CD14-positive monocyte (primary cell): ENCODE results near the gene CHAD. TPM values are rescaled to one million over a fixed set of nuclear protein-coding genes. Genes with fewer than 3 reads are reported as not detected.

Source experiments
- DNase-seq, 3 donors: peaks; one replicate each; pipeline ENCODE4 v3.0.0-alpha.2; 2011 to 2022
- H2AFZ ChIP-seq: 2 replicates; pipeline ENCODE4 v1.6.0; 2012; ENCODE audit warnings: mild to moderate bottlenecking, low read depth, low read length, inconsistent platforms; ENCODE audit not compliant: insufficient read depth, poor library complexity, severe bottlenecking
- H3K27ac ChIP-seq, 2 donors: 1 replicate in 1 of 2; 2 replicates in 1 of 2; pipeline ENCODE4 v1.5.1; 2012 to 2013; ENCODE audit warnings: low read length in 2 of 2, control low read depth in 1 of 2, inconsistent platforms in 1 of 2, low read depth in 1 of 2, mild to moderate bottlenecking in 1 of 2
- H3K27me3 ChIP-seq, 2 donors: one replicate each; pipeline versions ENCODE4 v1.6.0 to v1.6.1; 2011 to 2013; ENCODE audit warnings: low read length in 2 of 2; ENCODE audit not compliant: control insufficient read depth in 2 of 2, insufficient read depth in 2 of 2
- H3K36me3 ChIP-seq, 2 donors: replicated peaks in 1 of 2; 1 replicate in 1 of 2; 2 replicates in 1 of 2; pipeline versions ENCODE4 v1.5.1 to v1.6.1; 2012 to 2013; ENCODE audit warnings: low read length in 2 of 2, control low read depth in 1 of 2, inconsistent platforms in 1 of 2, mild to moderate bottlenecking in 1 of 2; ENCODE audit not compliant: insufficient read depth in 2 of 2, control insufficient read depth in 1 of 2
- H3K4me1 ChIP-seq, 2 donors: 1 replicate in 1 of 2; 2 replicates in 1 of 2; pipeline versions ENCODE4 v1.5.1 to v1.6.1; 2012 to 2013; ENCODE audit warnings: low read length in 2 of 2, control low read depth in 1 of 2, inconsistent platforms in 1 of 2, mild to moderate bottlenecking in 1 of 2, moderate library complexity in 1 of 2; ENCODE audit not compliant: insufficient read depth in 2 of 2, control insufficient read depth in 1 of 2
- H3K4me2 ChIP-seq: replicated peaks from 2 replicates; pipeline ENCODE3; 2012; ENCODE audit warnings: low read length, moderate library complexity, mild to moderate bottlenecking; ENCODE audit not compliant: poor library complexity, severe bottlenecking; ENCODE audit errors: extremely low read depth
- H3K4me3 ChIP-seq, 3 experiments: fragments of 200-600 bp in 1 of 3; sonication (generic) in 1 of 3; replicated peaks in 1 of 3; 1 replicate in 2 of 3; 2 replicates in 1 of 3; pipeline ENCODE4 v1.5.1; 2011 to 2013; ENCODE audit warnings: low read length in 3 of 3, mild to moderate bottlenecking in 3 of 3, control low read depth in 2 of 3, low read depth in 2 of 3, inconsistent platforms in 1 of 3, moderate library complexity in 1 of 3
- H3K79me2 ChIP-seq: 2 replicates; pipeline ENCODE4 v1.6.0; 2012; ENCODE audit warnings: mild to moderate bottlenecking, control low read depth, inconsistent platforms, low read length, moderate library complexity; ENCODE audit not compliant: insufficient read depth
- H3K9ac ChIP-seq: 2 replicates; pipeline ENCODE4 v1.6.0; 2017; ENCODE audit warnings: low read length, mild to moderate bottlenecking; ENCODE audit not compliant: insufficient read depth, poor library complexity, severe bottlenecking
- H3K9me3 ChIP-seq, 2 donors: replicated peaks in 1 of 2; 1 replicate in 1 of 2; 2 replicates in 1 of 2; pipeline versions ENCODE4 v1.5.1 to v1.6.1; 2012 to 2013; ENCODE audit warnings: low read length in 2 of 2, control low read depth in 1 of 2; ENCODE audit not compliant: control insufficient read depth in 1 of 2, insufficient read depth in 1 of 2
- H4K20me1 ChIP-seq: 2 replicates; pipeline ENCODE4 v1.6.0; 2012; ENCODE audit warnings: mild to moderate bottlenecking, low read length, control low read depth, moderate library complexity; ENCODE audit not compliant: insufficient read depth
- H3K27ac Mint-ChIP-seq, 7 donors: one replicate each; pipeline ENCODE4 v1.8.0; 2020; ENCODE audit warnings: mild to moderate bottlenecking in 7 of 7, mixed read lengths in 7 of 7, moderate library complexity in 6 of 7, inconsistent platforms in 2 of 7
- H3K27me3 Mint-ChIP-seq, 3 donors: one replicate each; pipeline ENCODE4 v1.8.0; 2021 to 2022; ENCODE audit warnings: low read depth in 3 of 3, mild to moderate bottlenecking in 3 of 3, mixed read lengths in 3 of 3, moderate library complexity in 3 of 3, inconsistent platforms in 1 of 3
- H3K36me3 Mint-ChIP-seq, 2 donors: one replicate each; pipeline ENCODE4 v1.8.0; 2020; ENCODE audit warnings: mixed read lengths in 2 of 2, inconsistent platforms in 1 of 2, mild to moderate bottlenecking in 1 of 2
- H3K4me1 Mint-ChIP-seq: one replicate; pipeline ENCODE4 v1.8.0; 2020; ENCODE audit warnings: mild to moderate bottlenecking, mixed read lengths
- H3K4me3 Mint-ChIP-seq, 2 donors: one replicate each; pipeline ENCODE4 v1.8.0; 2020; ENCODE audit warnings: mild to moderate bottlenecking in 2 of 2, mixed read lengths in 2 of 2, moderate library complexity in 1 of 2
- H3K9me3 Mint-ChIP-seq, 7 donors: one replicate each; pipeline ENCODE4 v1.8.0; 2020 to 2022; ENCODE audit warnings: mixed read lengths in 7 of 7, mild to moderate bottlenecking in 6 of 7, moderate library complexity in 6 of 7, inconsistent platforms in 2 of 7
- WGBS: methylation state at CpG from one replicate; pipeline ENCODE4 v1.1.5; 2013; ENCODE audit warnings: missing lambda C conversion rate; ENCODE audit not compliant: insufficient coverage; 5-methylcytosine and 5-hydroxymethylcytosine counted together
- intact Hi-C, 2 donors: fragments of 100-400 bp; cut with micrococcal nuclease; formaldehyde crosslinking; loops; one replicate each; pipeline versions ENCODE4 v1.15.0 to v1.15.1; 2023
- polyA plus RNA-seq, 3 donors: library from polyadenylated mRNA; depleted of rRNA in 1 of 3; unstranded in 2 of 3; stranded (reverse) in 1 of 3; fragments of 300-500 nt in 2 of 3; fragments of >200 nt in 1 of 3; fragmentation: Illumina TruSeq in 2 of 3; gene quantifications; 1 replicate in 2 of 3; 2 replicates in 1 of 3; pipeline ENCODE4 v1.2.3, GENCODE V29; 2012 to 2021
- TF ChIP-seq, protein P1 (sequence below): fragments of 200-600 bp; IDR thresholded peaks from one replicate; pipeline ENCODE4 v1.8.0; 2022; ENCODE audit warnings: antibody characterized with exemption, mild to moderate bottlenecking

The CHAD gene
- polyA plus RNA-seq, 3 donors = not detected

DNA sequence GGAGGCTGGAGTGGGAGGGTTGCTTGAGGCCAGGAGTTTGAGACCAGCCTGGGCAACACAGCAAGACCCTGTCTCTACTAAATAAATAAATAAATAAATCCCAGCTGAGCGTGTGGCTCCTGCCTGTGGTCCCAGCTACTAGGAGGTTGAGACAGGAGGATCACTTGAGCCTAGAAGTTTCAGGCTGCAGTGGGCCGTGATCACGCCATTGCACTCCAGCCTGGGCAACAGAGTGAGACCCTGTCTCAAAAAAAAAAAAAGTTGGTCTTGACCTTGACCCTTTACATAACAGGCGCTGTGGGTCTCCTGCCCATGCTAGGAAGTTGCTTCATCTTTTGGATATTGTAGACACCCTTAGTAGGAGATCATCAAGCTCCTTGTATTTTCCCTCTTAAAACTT is 31.3 kb downstream of the CHAD start:
- intact Hi-C loops = no loop called here
- no CpG with 5 or more reads among the region's 4 CpGs for WGBS
- H3K4me3 ChIP-seq = no peak overlapping the region
- H3K4me1 ChIP-seq = no peaks in the 10 kb centered on the region
- no peaks in the 10 kb centered on the region for H3K79me2 ChIP-seq
- H3K27ac ChIP-seq = no peak overlapping the region
- H3K27me3 ChIP-seq = no peaks in the 10 kb centered on the region
- Mint-ChIP-seq H3K27ac (no peak overlapping the region), H3K36me3 (peaks cover 2 to 5% of the 10 kb centered on the region in 2 donors), H3K4me3 (no peak overlapping the region), H3K4me1 (no peaks in the 10 kb centered on the region), H3K27me3 (peaks cover 0 to 2% (median 0%) of the 10 kb centered on the region in 3 donors), H3K9me3 (no peaks in the 10 kb centered on the region)
- H2AFZ ChIP-seq = no peak overlapping the region
- H3K9ac ChIP-seq = no peak overlapping the region
- H4K20me1 ChIP-seq = no peaks in the 10 kb centered on the region
- H3K9me3 ChIP-seq = no peaks in the 10 kb centered on the region
- DNase-seq = no peak
- TF ChIP-seq, protein P1, sequence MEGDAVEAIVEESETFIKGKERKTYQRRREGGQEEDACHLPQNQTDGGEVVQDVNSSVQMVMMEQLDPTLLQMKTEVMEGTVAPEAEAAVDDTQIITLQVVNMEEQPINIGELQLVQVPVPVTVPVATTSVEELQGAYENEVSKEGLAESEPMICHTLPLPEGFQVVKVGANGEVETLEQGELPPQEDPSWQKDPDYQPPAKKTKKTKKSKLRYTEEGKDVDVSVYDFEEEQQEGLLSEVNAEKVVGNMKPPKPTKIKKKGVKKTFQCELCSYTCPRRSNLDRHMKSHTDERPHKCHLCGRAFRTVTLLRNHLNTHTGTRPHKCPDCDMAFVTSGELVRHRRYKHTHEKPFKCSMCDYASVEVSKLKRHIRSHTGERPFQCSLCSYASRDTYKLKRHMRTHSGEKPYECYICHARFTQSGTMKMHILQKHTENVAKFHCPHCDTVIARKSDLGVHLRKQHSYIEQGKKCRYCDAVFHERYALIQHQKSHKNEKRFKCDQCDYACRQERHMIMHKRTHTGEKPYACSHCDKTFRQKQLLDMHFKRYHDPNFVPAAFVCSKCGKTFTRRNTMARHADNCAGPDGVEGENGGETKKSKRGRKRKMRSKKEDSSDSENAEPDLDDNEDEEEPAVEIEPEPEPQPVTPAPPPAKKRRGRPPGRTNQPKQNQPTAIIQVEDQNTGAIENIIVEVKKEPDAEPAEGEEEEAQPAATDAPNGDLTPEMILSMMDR = no peak
- no peak overlapping the region for H3K4me2 ChIP-seq
- no peaks in the 10 kb centered on the region for H3K36me3 ChIP-seq

- no peak overlapping the region for H3K27ac ChIP-seq
- no peak for DNase-seq
- peaks cover 8% of the 10 kb centered on the region for H3K4me1 Mint-ChIP-seq
- no peaks in the 10 kb centered on the region for H3K9me3 ChIP-seq
- no peak overlapping the region for H3K4me3 ChIP-seq
- WGBS = 100% methylated on average over 1 of the region's 4 CpGs
- H3K9ac ChIP-seq = no peak overlapping the region
- peaks cover 0 to 2% (median 0%) of the 10 kb centered on the region in 3 donors for H3K27me3 Mint-ChIP-seq
- H4K20me1 ChIP-seq = no peaks in the 10 kb centered on the region
- H3K27me3 ChIP-seq = no peaks in the 10 kb centered on the region
- H3K36me3 Mint-ChIP-seq = peaks cover 1 to 11% of the 10 kb centered on the region in 2 donors
- peaks cover 7 to 8% of the 10 kb centered on the region in 2 donors for H3K4me1 ChIP-seq
- H3K9me3 Mint-ChIP-seq = no peaks in the 10 kb centered on the region
- H3K27ac Mint-ChIP-seq = no peak overlapping the region
- peaks cover 13% of the 10 kb centered on the region for H3K79me2 ChIP-seq
- H2AFZ ChIP-seq = no peak overlapping the region
- no peak overlapping the region for H3K4me3 Mint-ChIP-seq
- intact Hi-C loops = no loop called here
- H3K36me3 ChIP-seq = no peaks in the 10 kb centered on the region
- TF ChIP-seq, protein P1 = no peak
- no peak overlapping the region for H3K4me2 ChIP-seq
Observed at GRCh38 chr17:50432125-50432762, 36.4 kb downstream of the CHAD start.
